ENCODE results near the gene EFS.

- TF ChIP-seq POLR2A (IDR thresholded peaks at IDR 0.05; ENCODE audit: low read depth, low read length) (no peak), PAX5 (IDR thresholded peaks at IDR 0.05; ENCODE audit: insufficient read depth, low read length, severe bottlenecking) (no peak)
Observed at GRCh38 chr14:23319746-23320583, 45.0 kb downstream of the EFS start.
